Measurements from ENCODE around the gene RNF208. TPM values are rescaled to one million over a fixed set of nuclear protein-coding genes. Genes with fewer than 3 reads are reported as not detected.

RNF208 gene
- total and polyA plus RNA-seq, 10 of the 15 experiments (the other 5 are each of a cell fraction or from before 2014, with no cell fraction given): 0.06 to 10.7 (median 0.77) TPM

GRCh38 chr9:137236238-137236935 lies 14.3 kb upstream of the RNF208 start (continued):
- TF ChIP-seq SMAD5 (IDR thresholded peaks at IDR 0.05; ENCODE audit: low read depth): no peak
- no peak for TF ChIP-seq MYC (IDR thresholded peaks at IDR 0.05; ENCODE audit: insufficient read depth, insufficient read length, insufficient replicate concordance, low read length, severe bottlenecking)
- no peak for TF ChIP-seq BMI1 (IDR thresholded peaks at IDR 0.05; ENCODE audit: borderline replicate concordance)
- no peak for TF ChIP-seq ZBTB11 (CRISPR knock-in tag; IDR thresholded peaks at IDR 0.05)
- no peak for TF ChIP-seq ZSCAN29 (IDR thresholded peaks at IDR 0.05)
- TF ChIP-seq RAD51 (IDR thresholded peaks at IDR 0.05): peak; percentile 64
- TF ChIP-seq CREM (IDR thresholded peaks at IDR 0.05; ENCODE audit: low read depth): peak; percentile 23; the same call in 1 of the 2 replicates
- no peak for TF ChIP-seq HSF1 (IDR thresholded peaks at IDR 0.05; ENCODE audit: low read depth, low read length)
- TF ChIP-seq SUPT20H (IDR thresholded peaks at IDR 0.05; ENCODE audit: borderline replicate concordance, control insufficient read depth, low read depth, low read length): no peak
- TF ChIP-seq IKZF1 (conservative IDR thresholded peaks at IDR 0.05): peak; percentile 91
- TF ChIP-seq ZNF384 (IDR thresholded peaks at IDR 0.05; ENCODE audit: borderline replicate concordance, low read depth, low read length): no peak
- no peak for TF ChIP-seq RCOR1 (conservative IDR thresholded peaks at IDR 0.05; ENCODE audit: low read depth, low read length)
- TF ChIP-seq TARDBP (IDR thresholded peaks at IDR 0.05; ENCODE audit: borderline replicate concordance): 0 out of 2 replicates have a peak, but pooled peaks have one; percentile 24
- peak; percentile 33; the same call in 1 of the 2 replicates for TF ChIP-seq PKNOX1 (IDR thresholded peaks at IDR 0.05)
- no peak for TF ChIP-seq POLR2AphosphoS5 (IDR thresholded peaks at IDR 0.05; ENCODE audit: low read length)
- TF ChIP-seq MEF2B (IDR thresholded peaks at IDR 0.05; ENCODE audit: partially characterized antibody, poor library complexity, severe bottlenecking): peak; percentile 80
- TF ChIP-seq GABPA (IDR thresholded peaks at IDR 0.05; ENCODE audit: low read depth): no peak
- TF ChIP-seq CBX5 (IDR thresholded peaks at IDR 0.05; ENCODE audit: low read depth): no peak
- peak; percentile 75; the same call in 1 of the 2 replicates for TF ChIP-seq DPF2 (IDR thresholded peaks at IDR 0.05)
- no peak for TF ChIP-seq YBX1 (IDR thresholded peaks at IDR 0.05)
- no peak for TF ChIP-seq BCLAF1 (IDR thresholded peaks at IDR 0.05)
